PC-3 (cell line): ENCODE results near the gene PPM1E. TPM values are rescaled to one million over a fixed set of nuclear protein-coding genes. Genes with fewer than 3 reads are reported as not detected.
A peak's percentile ranks its signal among the peaks of the same experiment; 100 is the strongest.

Experiments used
- ATAC-seq: fragments of 200-7000 bp; cut with Tn5 transposase; 2 replicates; pipeline ENCODE4 v1.9.1; 2020; ENCODE audit warnings: mild to moderate bottlenecking, moderate library complexity
- BruUV-seq: library from RNA; stranded (reverse); fragments of 400-500 nt; replicated peaks from 2 replicates; lab custom pipeline; 2021; lab: Mats Ljungman, UMichigan
- CTCF ChIA-PET: fragments of 300-600 bp; sonication (Branson Sonifier 250); formaldehyde crosslinking; loops from one replicate; lab custom pipeline; 2022; ENCODE audit warnings: antibody characterized with exemption; lab: Charles Lee
- POLR2A ChIA-PET: fragments of 300-600 bp; sonication (Branson Sonifier 250); formaldehyde crosslinking; loops from one replicate; lab custom pipeline; 2022; ENCODE audit warnings: antibody characterized with exemption; ENCODE audit not compliant: unreplicated experiment; lab: Charles Lee
- DNase-seq: peaks from one replicate; pipeline ENCODE4 v3.0.0-alpha.2; 2015
- H2AFZ ChIP-seq: fragments of 300-600 bp; sonication (generic); 2 replicates; pipeline ENCODE4 v1.6.0; 2016; ENCODE audit warnings: antibody characterized with exemption, low read length
- H3F3A ChIP-seq: fragments of 300-600 bp; sonication (generic); one replicate; pipeline ENCODE4 v1.6.0; 2017; ENCODE audit warnings: antibody characterized with exemption, low read length, control low read depth, mild to moderate bottlenecking; ENCODE audit not compliant: unreplicated experiment
- H3K27ac ChIP-seq: fragments of 300-600 bp; sonication (generic); 2 replicates; pipeline ENCODE4 v1.5.1; 2016; ENCODE audit warnings: mild to moderate bottlenecking, low read length
- H3K27me3 ChIP-seq: fragments of 300-600 bp; sonication (generic); 2 replicates; pipeline ENCODE4 v1.6.1; 2016; ENCODE audit warnings: low read length, mixed read lengths
- H3K36me3 ChIP-seq: fragments of 300-600 bp; sonication (generic); 2 replicates; pipeline ENCODE4 v1.6.1; 2016; ENCODE audit warnings: low read depth, mixed run types, low read length, mixed read lengths
- H3K4me1 ChIP-seq: fragments of 300-600 bp; sonication (generic); 2 replicates; pipeline ENCODE4 v1.5.1; 2016; ENCODE audit warnings: low read length; ENCODE audit not compliant: insufficient read depth
- H3K4me2 ChIP-seq: fragments of 300-600 bp; sonication (generic); 2 replicates; pipeline ENCODE4 v1.6.0; 2016; ENCODE audit warnings: low read length
- H3K4me3 ChIP-seq: fragments of 300-600 bp; sonication (generic); 2 replicates; pipeline ENCODE4 v1.5.1; 2016; ENCODE audit warnings: mild to moderate bottlenecking, low read length, mixed read lengths
- H3K79me2 ChIP-seq: fragments of 300-600 bp; sonication (generic); 2 replicates; pipeline ENCODE4 v1.6.1; 2017; ENCODE audit warnings: low read length, mixed read lengths
- H3K9ac ChIP-seq: fragments of 300-600 bp; sonication (generic); 2 replicates; pipeline ENCODE4 v1.6.0; 2016; ENCODE audit warnings: mild to moderate bottlenecking, low read length
- H3K9me2 ChIP-seq: fragments of 300-600 bp; sonication (generic); replicated peaks from 2 replicates; pipeline ENCODE4 v1.6.1; 2016; ENCODE audit warnings: mixed run types, low read length, mixed read lengths
- H3K9me3 ChIP-seq: fragments of 300-600 bp; sonication (generic); 2 replicates; pipeline ENCODE4 v1.6.1; 2016; ENCODE audit warnings: low read length, mixed read lengths
- H4K20me1 ChIP-seq: fragments of 300-600 bp; sonication (generic); 2 replicates; pipeline ENCODE4 v1.6.1; 2016; ENCODE audit warnings: low read length, mixed read lengths
- EZH2 ChIP-seq: fragments of 300-600 bp; sonication (generic); IDR thresholded peaks from one replicate; pipeline ENCODE4 v1.6.1; 2017; ENCODE audit warnings: antibody characterized with exemption, mild to moderate bottlenecking, low read length; ENCODE audit not compliant: unreplicated experiment
- EZH2phosphoT487 ChIP-seq: fragments of 300-600 bp; sonication (generic); IDR thresholded peaks from 2 replicates; pipeline ENCODE4 v1.6.1; 2018; ENCODE audit warnings: mild to moderate bottlenecking, antibody characterized with exemption, low read length, borderline replicate concordance
- intact Hi-C: fragments of 100-400 bp; cut with micrococcal nuclease; formaldehyde crosslinking; loops from 2 replicates; pipeline ENCODE4 v1.9.0; 2023
- total RNA-seq: library from RNA; depleted of rRNA; stranded (reverse); fragments of >200 nt; gene quantifications from 2 replicates; pipeline ENCODE4 v1.2.3, GENCODE V29; 2014
- TF ChIP-seq, protein P1 (sequence below): fragments of 300-600 bp; sonication (generic); conservative IDR thresholded peaks from 2 replicates; pipeline ENCODE4 v1.5.1; 2017; ENCODE audit warnings: antibody characterized with exemption, low read depth, mild to moderate bottlenecking, low read length

PPM1E gene
- total RNA-seq, 1 experiment from 2014 or later = not detected

DNA sequence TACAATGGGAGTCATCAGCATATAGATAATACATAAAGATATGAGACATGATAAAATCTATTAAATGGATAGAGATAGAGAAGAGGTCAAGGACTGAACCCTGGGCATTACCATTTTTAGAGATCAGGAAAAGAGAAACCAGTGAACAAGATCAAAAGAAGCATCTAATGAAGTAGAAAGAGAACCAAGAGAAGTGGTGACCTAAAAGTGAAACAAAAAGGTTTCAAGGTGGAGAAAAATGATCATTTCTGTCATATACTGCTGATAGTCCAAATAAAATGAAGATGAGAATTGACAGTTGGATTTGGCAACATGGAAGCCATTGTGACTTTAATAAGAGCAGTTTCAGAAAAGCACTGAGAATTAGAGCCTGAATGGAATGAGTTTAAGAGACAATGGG, 165.1 kb downstream of the PPM1E start:
- no TSS peak for BruUV-seq
- Histone ChIP-seq H3K79me2 (no peaks in the 10 kb centered on the region), H3K4me2 (no peak overlapping the region), H3K36me3 (no peaks in the 10 kb centered on the region), H3K4me3 (no peak overlapping the region), H3K9me3 (no peaks in the 10 kb centered on the region), H3K9me2 (no peaks in the 10 kb centered on the region), H2AFZ (no peak overlapping the region), H3K9ac (no peak overlapping the region), H4K20me1 (no peaks in the 10 kb centered on the region), H3K4me1 (no peaks in the 10 kb centered on the region), H3K27me3 (peaks cover 41% of the 10 kb centered on the region), H3K27ac (no peak overlapping the region), H3F3A (no peaks in the 10 kb centered on the region)
- POLR2A ChIA-PET = no interaction called here
- no peak for TF ChIP-seq EZH2
- TF ChIP-seq EZH2phosphoT487 = no peak
- TF ChIP-seq, protein P1, sequence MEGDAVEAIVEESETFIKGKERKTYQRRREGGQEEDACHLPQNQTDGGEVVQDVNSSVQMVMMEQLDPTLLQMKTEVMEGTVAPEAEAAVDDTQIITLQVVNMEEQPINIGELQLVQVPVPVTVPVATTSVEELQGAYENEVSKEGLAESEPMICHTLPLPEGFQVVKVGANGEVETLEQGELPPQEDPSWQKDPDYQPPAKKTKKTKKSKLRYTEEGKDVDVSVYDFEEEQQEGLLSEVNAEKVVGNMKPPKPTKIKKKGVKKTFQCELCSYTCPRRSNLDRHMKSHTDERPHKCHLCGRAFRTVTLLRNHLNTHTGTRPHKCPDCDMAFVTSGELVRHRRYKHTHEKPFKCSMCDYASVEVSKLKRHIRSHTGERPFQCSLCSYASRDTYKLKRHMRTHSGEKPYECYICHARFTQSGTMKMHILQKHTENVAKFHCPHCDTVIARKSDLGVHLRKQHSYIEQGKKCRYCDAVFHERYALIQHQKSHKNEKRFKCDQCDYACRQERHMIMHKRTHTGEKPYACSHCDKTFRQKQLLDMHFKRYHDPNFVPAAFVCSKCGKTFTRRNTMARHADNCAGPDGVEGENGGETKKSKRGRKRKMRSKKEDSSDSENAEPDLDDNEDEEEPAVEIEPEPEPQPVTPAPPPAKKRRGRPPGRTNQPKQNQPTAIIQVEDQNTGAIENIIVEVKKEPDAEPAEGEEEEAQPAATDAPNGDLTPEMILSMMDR = no peak
- ATAC-seq (no peak), DNase-seq (no peak)
- intact Hi-C loops = no loop called here
- CTCF ChIA-PET = no interaction called here

DNA sequence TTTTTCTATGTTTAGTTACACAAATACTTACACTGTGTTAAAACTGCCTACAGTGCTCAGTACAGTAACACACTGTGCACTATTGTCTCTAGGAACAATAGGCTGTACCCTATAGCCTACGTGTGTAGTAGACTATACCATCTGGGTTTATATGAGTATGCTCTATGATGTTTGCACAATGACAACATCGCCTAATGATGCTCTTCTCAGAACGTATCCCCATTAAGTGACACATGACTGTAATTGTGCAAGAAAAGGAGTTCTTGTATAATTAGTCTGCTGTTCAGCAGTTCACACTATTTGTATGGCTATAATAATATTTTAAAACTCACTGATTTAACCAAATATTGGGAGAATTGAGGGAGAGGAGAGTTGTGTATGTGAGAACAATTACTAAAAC, 177.3 kb downstream of the PPM1E start:
- intact Hi-C loops = no loop called here
- Histone ChIP-seq H3K27me3 (peaks cover 11% of the 10 kb centered on the region; the same call in 1 of the 2 replicates), H3K36me3 (no peaks in the 10 kb centered on the region), H3K9me2 (no peaks in the 10 kb centered on the region), H3K4me3 (no peak overlapping the region), H3F3A (no peaks in the 10 kb centered on the region), H3K4me1 (no peaks in the 10 kb centered on the region), H3K27ac (no peak overlapping the region), H4K20me1 (no peaks in the 10 kb centered on the region), H3K79me2 (no peaks in the 10 kb centered on the region), H3K9ac (no peak overlapping the region), H3K9me3 (no peaks in the 10 kb centered on the region), H2AFZ (no peak overlapping the region), H3K4me2 (no peak overlapping the region)
- ATAC-seq (peak; percentile 43), DNase-seq (peak; percentile 9)
- no TSS peak for BruUV-seq
- TF ChIP-seq EZH2 = no peak
- TF ChIP-seq, protein P1 = no peak
- TF ChIP-seq EZH2phosphoT487 = no peak
- ChIA-PET POLR2A (no interaction called here), CTCF (no interaction called here)

DNA sequence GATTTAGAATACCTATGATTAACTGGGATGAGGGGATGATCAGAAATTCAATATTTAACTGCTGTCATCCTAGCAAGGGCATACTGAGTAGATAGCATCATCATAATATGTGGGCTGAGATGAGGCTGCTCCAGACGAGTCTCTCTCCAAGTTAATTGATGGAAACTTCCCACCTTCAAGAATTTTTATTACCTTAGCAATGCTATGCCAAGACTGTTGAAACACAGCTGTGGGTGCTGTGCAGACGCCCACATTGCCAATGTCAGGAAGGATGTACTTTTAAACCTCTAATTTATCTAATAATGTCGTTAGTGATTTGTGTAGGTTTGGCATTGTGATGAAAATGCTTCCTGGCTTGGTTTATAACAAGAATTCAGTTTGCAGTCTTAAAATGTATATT, 180.6 kb downstream of the PPM1E start:
- intact Hi-C loops = no loop called here
- no peak for DNase-seq
- no peaks in the 10 kb centered on the region for H3K4me1 ChIP-seq

More for the DNA sequence above, 180.6 kb downstream of the PPM1E start:
- H3K4me2 ChIP-seq = no peak overlapping the region
- H4K20me1 ChIP-seq = no peaks in the 10 kb centered on the region
- no peaks in the 10 kb centered on the region for H3F3A ChIP-seq
- no peak overlapping the region for H3K9ac ChIP-seq
- TF ChIP-seq, protein P1 = no peak
- CTCF ChIA-PET = no interaction called here
- no peak overlapping the region for H3K4me3 ChIP-seq
- peaks cover 14% of the 10 kb centered on the region; the same call in 1 of the 2 replicates for H3K27me3 ChIP-seq
- BruUV-seq = no TSS peak
- no peaks in the 10 kb centered on the region for H3K79me2 ChIP-seq
- H2AFZ ChIP-seq = no peak overlapping the region
- POLR2A ChIA-PET = no interaction called here
- H3K36me3 ChIP-seq = no peaks in the 10 kb centered on the region
- no peak for ATAC-seq
- H3K27ac ChIP-seq = no peak overlapping the region
- no peaks in the 10 kb centered on the region for H3K9me3 ChIP-seq
- H3K9me2 ChIP-seq = no peaks in the 10 kb centered on the region
